ENCODE data around the gene KRTAP10-8. TPM values are rescaled to one million over a fixed set of nuclear protein-coding genes. Genes with fewer than 3 reads are reported as not detected.
"Not testable (repeated sequence)": the region's sequence is repeated elsewhere in the genome, so short reads cannot be mapped to it uniquely, and the experiment has no call there.

The KRTAP10-8 gene
- total RNA-seq, 1 experiment from 2014 or later = not detected

- TF ChIP-seq CTCF (conservative IDR thresholded peaks at IDR 0.05) (no peak), EZH2 (IDR thresholded peaks at IDR 0.05; ENCODE audit: low read depth) (no peak)
- ChIA-PET POLR2A (ENCODE audit: unreplicated experiment) (no interaction called here), CTCF (no interaction called here)
- Histone ChIP-seq H3K27me3 (ENCODE audit: insufficient read depth, low read depth) (peaks cover 53% of the 10 kb centered on the region), H3K36me3 (ENCODE audit: low read depth) (no peaks in the 10 kb centered on the region), H3K9me3 (ENCODE audit: insufficient read depth, low read depth) (no peaks in the 10 kb centered on the region), H3K4me3 (no peak overlapping the region), H3F3A (ENCODE audit: insufficient read depth, low read depth) (no peaks in the 10 kb centered on the region), H4K20me1 (ENCODE audit: insufficient read depth) (no peaks in the 10 kb centered on the region), H3K4me1 (replicated peaks; ENCODE audit: insufficient read depth) (no peaks in the 10 kb centered on the region), H3K4me2 (no peak overlapping the region), H3K27ac (no peak overlapping the region), H2AFZ (no peak overlapping the region), H3K9me2 (ENCODE audit: insufficient read depth) (no peaks in the 10 kb centered on the region), H3K79me2 (ENCODE audit: low read depth) (no peaks in the 10 kb centered on the region)
- no TSS peak for BruUV-seq (replicated peaks)
- intact Hi-C loops (cut with micrococcal nuclease; ENCODE audit: unreplicated experiment) = no loop called here
- no peak for DNase-seq
These were observed 22.1 kb upstream of the KRTAP10-8 start for GRCh38 chr21:44589586-44590305.

GRCh38 chr21:44590311-44590721, 21.6 kb upstream of the KRTAP10-8 start:
- POLR2A ChIA-PET (ENCODE audit: unreplicated experiment) = no interaction called here
- peaks cover 55% of the 10 kb centered on the region for H3K27me3 ChIP-seq (ENCODE audit: insufficient read depth, low read depth)
- no peaks in the 10 kb centered on the region for H3F3A ChIP-seq (ENCODE audit: insufficient read depth, low read depth)
- no TSS peak for BruUV-seq (replicated peaks)
- H3K27ac ChIP-seq = no peak overlapping the region
- H4K20me1 ChIP-seq (ENCODE audit: insufficient read depth) = no peaks in the 10 kb centered on the region
- H3K36me3 ChIP-seq (ENCODE audit: low read depth) = no peaks in the 10 kb centered on the region
- no peak for DNase-seq
- H3K4me2 ChIP-seq = no peak overlapping the region
- intact Hi-C loops (cut with micrococcal nuclease; ENCODE audit: unreplicated experiment) = no loop called here
- no peak for TF ChIP-seq EZH2 (IDR thresholded peaks at IDR 0.05; ENCODE audit: low read depth)
- TF ChIP-seq CTCF (conservative IDR thresholded peaks at IDR 0.05) = no peak
- CTCF ChIA-PET = no interaction called here
- no peak overlapping the region for H2AFZ ChIP-seq
- H3K4me1 ChIP-seq (replicated peaks; ENCODE audit: insufficient read depth) = no peaks in the 10 kb centered on the region
- H3K9me3 ChIP-seq (ENCODE audit: insufficient read depth, low read depth) = no peaks in the 10 kb centered on the region
- no peak overlapping the region for H3K4me3 ChIP-seq
- no peaks in the 10 kb centered on the region for H3K9me2 ChIP-seq (ENCODE audit: insufficient read depth)
- H3K79me2 ChIP-seq (ENCODE audit: low read depth) = no peaks in the 10 kb centered on the region

- H3K4me2 ChIP-seq; H3K27ac ChIP-seq; H4K20me1 ChIP-seq (ENCODE audit: insufficient read depth); H3F3A ChIP-seq (ENCODE audit: insufficient read depth, low read depth); H3K4me1 ChIP-seq (replicated peaks; ENCODE audit: insufficient read depth); H3K9me2 ChIP-seq (ENCODE audit: insufficient read depth); H3K9me3 ChIP-seq (ENCODE audit: insufficient read depth, low read depth); intact Hi-C loops (cut with micrococcal nuclease; ENCODE audit: unreplicated experiment); H3K4me3 ChIP-seq; CTCF ChIA-PET; H3K36me3 ChIP-seq (ENCODE audit: low read depth); BruUV-seq (replicated peaks); H3K79me2 ChIP-seq (ENCODE audit: low read depth); DNase-seq; H2AFZ ChIP-seq; POLR2A ChIA-PET (ENCODE audit: unreplicated experiment): not testable (repeated sequence)
- H3K27me3 ChIP-seq (ENCODE audit: insufficient read depth, low read depth) = peaks cover 56% of the 10 kb centered on the region
These were observed 20.7 kb upstream of the KRTAP10-8 start for GRCh38 chr21:44590897-44591800.

- H3K4me2 ChIP-seq; H3F3A ChIP-seq (ENCODE audit: insufficient read depth, low read depth); H3K4me3 ChIP-seq; H3K9me3 ChIP-seq (ENCODE audit: insufficient read depth, low read depth); BruUV-seq (replicated peaks); H3K4me1 ChIP-seq (replicated peaks; ENCODE audit: insufficient read depth); H4K20me1 ChIP-seq (ENCODE audit: insufficient read depth); POLR2A ChIA-PET (ENCODE audit: unreplicated experiment); H3K79me2 ChIP-seq (ENCODE audit: low read depth); DNase-seq; H3K9me2 ChIP-seq (ENCODE audit: insufficient read depth); CTCF ChIA-PET; intact Hi-C loops (cut with micrococcal nuclease; ENCODE audit: unreplicated experiment); H3K27ac ChIP-seq; H2AFZ ChIP-seq; H3K36me3 ChIP-seq (ENCODE audit: low read depth): not testable (repeated sequence)
- peaks cover 55% of the 10 kb centered on the region for H3K27me3 ChIP-seq (ENCODE audit: insufficient read depth, low read depth)
These were observed 20.1 kb upstream of the KRTAP10-8 start for GRCh38 chr21:44591801-44592130.

All from PC-9 (cell line).